GM23248 (cell line): Measurements from ENCODE around the gene LIN37.

Experiments used
- EZH2 ChIP-seq: fragments of 200-600 bp; sonication (generic); IDR thresholded peaks from 2 replicates; pipeline ENCODE4 v1.6.1; 2018; ENCODE audit warnings: antibody characterized with exemption, mild to moderate bottlenecking; ENCODE audit not compliant: insufficient read depth, poor library complexity, severe bottlenecking
- EZH2phosphoT487 ChIP-seq: fragments of 200-600 bp; sonication (generic); IDR thresholded peaks from 2 replicates; pipeline ENCODE4 v1.6.1; 2018; ENCODE audit warnings: antibody characterized with exemption, moderate library complexity, mild to moderate bottlenecking, low read depth; ENCODE audit not compliant: insufficient read depth

DNA sequence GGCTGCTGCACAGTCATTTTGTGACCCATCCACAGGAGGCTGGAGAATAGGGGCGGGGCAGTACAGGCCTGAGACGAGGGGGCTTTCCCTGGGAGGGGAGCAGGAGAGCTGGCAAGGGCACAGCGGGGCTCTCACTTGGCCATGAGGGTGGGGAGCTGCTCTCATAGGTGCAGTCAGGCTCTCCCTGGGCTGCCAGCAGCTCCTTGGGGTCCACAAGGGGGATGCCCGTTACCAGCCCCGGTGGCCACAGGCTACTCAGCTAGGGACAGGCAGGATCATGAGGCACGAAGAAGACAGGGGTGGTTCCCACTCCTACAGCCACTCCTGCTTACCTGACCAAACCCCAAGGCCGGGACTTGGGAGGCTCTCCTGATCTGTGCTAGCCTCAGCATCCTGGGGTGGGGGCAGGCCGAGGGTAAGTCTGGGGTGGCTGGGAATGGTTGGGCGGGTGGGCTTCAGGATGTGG lies 43.5 kb downstream of the LIN37 start:
- no peak for TF ChIP-seq EZH2
- no peak for TF ChIP-seq EZH2phosphoT487
